K562 (cell line): Measurements from ENCODE around the gene ITGB1BP2. TPM values are rescaled to one million over a fixed set of nuclear protein-coding genes. Genes with fewer than 3 reads are reported as not detected.

Source experiments
- ESRRB ChIP-seq: fragments of 250-450 bp; sonication (Bioruptor Pico); IDR thresholded peaks from 2 replicates; pipeline ENCODE4 v1.5.0; 2020; ENCODE audit warnings: mild to moderate bottlenecking, moderate library complexity, borderline replicate concordance
- ZFP1 ChIP-seq: fragments of 450-650 bp; formaldehyde crosslinking; IDR thresholded peaks from 2 replicates; pipeline ENCODE4 v1.4.0; 2020; ENCODE audit warnings: mild to moderate bottlenecking, mixed read lengths
- polyA plus RNA-seq, 8 experiments: library from polyadenylated mRNA; depleted of rRNA in 4 of 8; stranded (reverse) in 5 of 8; unstranded in 3 of 8; fragments of >200 nt; fragmentation: Nextera tagmentation in 2 of 8; fragmentation: Illumina TruSeq in 1 of 8; extraction: Ambion mirVana in 2 of 8; extraction: Trizol in 1 of 8; gene quantifications; 2 replicates each; pipeline versions ENCODE4 v1.2.1 to v1.2.3, GENCODE V29; 2011 to 2014; ENCODE audit warnings: inconsistent platforms in 1 of 8, missing spikeins in 1 of 8
- total RNA-seq, 7 experiments: library from RNA; depleted of rRNA in 6 of 7; stranded (reverse); fragments of >200 nt in 6 of 7; fragmentation: Illumina TruSeq in 2 of 7; extraction: Trizol in 2 of 7; gene quantifications; 2 replicates each; pipeline versions ENCODE4 v1.2.1 to v1.2.3, GENCODE V29; 2011 to 2021; ENCODE audit warnings: low replicate concordance in 1 of 7
- TF ChIP-seq, protein P1 (sequence below), 2 experiments: fragments of 450-650 bp; IDR thresholded peaks; 2 replicates each; pipeline ENCODE4 v1.6.1; 2016; ENCODE audit warnings: mild to moderate bottlenecking in 2 of 2, borderline replicate concordance in 1 of 2, low read depth in 1 of 2, moderate library complexity in 1 of 2
- TF ChIP-seq, protein P2 (sequence below): fragments of 200-800 bp; sonication (Bioruptor generic); IDR thresholded peaks from 2 replicates; pipeline ENCODE4 v1.6.1; 2016; ENCODE audit warnings: missing genetic modification characterization, missing compliant biosample characterization
- TF ChIP-seq, protein P3 (sequence below): fragments of 250-450 bp; sonication (Bioruptor Pico); IDR thresholded peaks from 2 replicates; pipeline ENCODE4 v1.4.0; 2020; ENCODE audit warnings: mild to moderate bottlenecking, moderate library complexity, borderline replicate concordance

The ITGB1BP2 gene
- total and polyA plus RNA-seq, 9 of the 15 experiments (the other 6 are each of a cell fraction or from before 2014, with no cell fraction given) = 1.6 to 4.0 (median 1.9) TPM

DNA sequence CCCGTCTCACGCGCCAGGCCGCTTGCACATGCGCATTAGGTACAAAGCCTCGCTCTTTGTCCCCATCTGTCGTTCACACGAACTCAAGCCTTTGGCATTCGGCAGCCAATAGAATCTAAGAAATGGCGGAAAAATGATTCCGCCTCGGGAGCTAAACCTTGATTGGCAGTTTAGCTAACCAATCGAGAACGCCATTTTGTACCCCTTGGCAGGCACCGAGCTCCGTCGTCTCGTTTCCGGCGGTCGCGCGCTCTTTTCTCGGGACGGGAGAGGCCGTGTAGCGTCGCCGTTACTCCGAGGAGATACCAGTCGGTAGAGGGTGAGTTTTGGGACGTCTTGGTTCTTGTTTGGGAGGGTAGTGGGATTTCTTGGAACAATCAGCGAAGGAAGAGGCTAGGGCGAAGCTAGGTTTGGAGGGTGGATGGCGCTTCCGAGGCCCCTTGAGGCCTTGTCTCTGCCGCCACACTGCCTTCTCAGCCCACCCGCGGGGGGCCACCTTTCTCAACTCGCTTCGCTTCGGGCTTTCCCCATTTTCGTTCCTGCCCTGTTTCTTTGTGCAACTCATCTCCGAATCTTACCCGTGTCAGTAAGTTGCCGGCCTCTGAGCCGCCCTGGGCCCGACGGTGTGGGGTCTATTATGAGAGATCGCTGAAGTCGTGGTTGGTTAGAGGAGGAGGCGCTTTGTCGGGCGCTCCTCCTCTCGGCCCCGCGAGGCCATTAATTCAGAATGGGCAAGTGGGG is 18.0 kb upstream of the ITGB1BP2 start, which contains the start of gene NONO (continued):
- TF ChIP-seq, protein P1, sequence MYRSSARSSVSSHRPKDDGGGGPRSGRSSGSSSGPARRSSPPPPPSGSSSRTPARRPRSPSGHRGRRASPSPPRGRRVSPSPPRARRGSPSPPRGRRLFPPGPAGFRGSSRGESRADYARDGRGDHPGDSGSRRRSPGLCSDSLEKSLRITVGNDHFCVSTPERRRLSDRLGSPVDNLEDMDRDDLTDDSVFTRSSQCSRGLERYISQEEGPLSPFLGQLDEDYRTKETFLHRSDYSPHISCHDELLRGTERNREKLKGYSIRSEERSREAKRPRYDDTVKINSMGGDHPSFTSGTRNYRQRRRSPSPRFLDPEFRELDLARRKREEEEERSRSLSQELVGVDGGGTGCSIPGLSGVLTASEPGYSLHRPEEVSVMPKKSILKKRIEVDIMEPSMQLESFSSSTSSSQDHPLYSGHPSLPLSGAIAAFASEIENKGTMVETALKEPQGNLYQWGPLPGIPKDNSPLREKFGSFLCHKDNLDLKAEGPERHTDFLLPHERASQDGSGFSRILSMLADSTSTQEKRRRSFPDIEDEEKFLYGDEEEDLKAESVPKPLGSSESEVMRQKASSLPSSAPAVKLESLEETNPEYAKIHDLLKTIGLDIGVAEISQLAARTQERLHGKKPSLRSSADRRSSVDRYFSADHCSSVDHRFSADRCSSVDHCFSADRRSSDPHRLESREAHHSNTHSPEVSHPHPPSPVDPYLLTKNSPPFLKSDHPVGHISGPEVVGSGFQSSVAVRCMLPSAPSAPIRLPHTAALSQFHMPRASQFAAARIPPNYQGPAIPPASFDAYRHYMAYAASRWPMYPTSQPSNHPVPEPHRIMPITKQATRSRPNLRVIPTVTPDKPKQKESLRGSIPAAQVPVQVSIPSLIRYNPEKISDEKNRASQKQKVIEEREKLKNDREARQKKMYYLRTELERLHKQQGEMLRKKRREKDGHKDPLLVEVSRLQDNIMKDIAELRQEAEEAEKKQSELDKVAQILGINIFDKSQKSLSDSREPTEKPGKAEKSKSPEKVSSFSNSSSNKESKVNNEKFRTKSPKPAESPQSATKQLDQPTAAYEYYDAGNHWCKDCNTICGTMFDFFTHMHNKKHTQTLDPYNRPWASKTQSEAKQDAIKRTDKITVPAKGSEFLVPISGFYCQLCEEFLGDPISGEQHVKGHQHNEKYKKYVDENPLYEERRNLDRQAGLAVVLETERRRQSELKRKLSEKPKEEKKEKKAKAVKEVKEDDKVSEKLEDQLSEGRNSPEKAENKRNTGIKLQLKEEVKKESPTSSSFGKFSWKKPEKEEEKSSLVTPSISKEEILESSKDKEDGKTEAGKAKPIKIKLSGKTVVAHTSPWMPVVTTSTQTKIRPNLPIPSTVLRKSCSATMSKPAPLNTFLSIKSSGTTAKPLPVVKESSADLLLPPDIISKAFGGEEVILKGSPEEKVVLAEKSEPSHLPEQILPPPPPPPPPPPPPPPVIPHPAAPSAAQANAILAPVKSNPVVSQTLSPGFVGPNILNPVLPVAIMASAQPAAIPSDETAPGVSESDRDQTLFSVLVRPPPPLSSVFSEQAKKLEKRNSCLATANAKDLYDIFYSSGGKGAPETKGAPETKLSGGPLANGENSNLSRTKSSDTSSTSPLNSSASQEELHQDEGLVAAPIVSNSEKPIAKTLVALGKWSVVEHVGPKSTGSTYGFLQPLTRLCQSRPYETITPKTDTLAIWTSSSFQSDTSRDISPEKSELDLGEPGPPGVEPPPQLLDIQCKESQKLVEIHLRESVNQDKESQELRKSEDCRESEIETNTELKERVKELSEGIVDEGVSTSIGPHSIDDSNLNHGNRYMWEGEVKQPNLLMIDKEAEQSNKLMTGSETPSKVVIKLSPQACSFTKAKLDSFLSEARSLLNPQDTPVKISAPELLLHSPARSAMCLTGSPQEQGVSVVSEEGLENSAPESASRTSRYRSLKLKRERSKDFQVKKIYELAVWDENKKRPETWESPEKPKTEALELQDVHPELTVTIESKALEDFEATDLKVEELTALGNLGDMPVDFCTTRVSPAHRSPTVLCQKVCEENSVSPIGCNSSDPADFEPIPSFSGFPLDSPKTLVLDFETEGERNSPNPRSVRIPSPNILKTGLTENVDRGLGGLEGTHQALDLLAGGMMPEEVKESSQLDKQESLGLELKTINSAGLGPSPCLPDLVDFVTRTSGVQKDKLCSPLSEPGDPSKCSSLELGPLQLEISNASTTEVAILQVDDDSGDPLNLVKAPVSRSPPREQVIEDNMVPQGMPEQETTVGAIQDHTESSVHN (IDR thresholded peaks at IDR 0.05; ENCODE audit: borderline replicate concordance in 1 of 2, low read depth in 1 of 2) = no peak
- TF ChIP-seq, protein P2, sequence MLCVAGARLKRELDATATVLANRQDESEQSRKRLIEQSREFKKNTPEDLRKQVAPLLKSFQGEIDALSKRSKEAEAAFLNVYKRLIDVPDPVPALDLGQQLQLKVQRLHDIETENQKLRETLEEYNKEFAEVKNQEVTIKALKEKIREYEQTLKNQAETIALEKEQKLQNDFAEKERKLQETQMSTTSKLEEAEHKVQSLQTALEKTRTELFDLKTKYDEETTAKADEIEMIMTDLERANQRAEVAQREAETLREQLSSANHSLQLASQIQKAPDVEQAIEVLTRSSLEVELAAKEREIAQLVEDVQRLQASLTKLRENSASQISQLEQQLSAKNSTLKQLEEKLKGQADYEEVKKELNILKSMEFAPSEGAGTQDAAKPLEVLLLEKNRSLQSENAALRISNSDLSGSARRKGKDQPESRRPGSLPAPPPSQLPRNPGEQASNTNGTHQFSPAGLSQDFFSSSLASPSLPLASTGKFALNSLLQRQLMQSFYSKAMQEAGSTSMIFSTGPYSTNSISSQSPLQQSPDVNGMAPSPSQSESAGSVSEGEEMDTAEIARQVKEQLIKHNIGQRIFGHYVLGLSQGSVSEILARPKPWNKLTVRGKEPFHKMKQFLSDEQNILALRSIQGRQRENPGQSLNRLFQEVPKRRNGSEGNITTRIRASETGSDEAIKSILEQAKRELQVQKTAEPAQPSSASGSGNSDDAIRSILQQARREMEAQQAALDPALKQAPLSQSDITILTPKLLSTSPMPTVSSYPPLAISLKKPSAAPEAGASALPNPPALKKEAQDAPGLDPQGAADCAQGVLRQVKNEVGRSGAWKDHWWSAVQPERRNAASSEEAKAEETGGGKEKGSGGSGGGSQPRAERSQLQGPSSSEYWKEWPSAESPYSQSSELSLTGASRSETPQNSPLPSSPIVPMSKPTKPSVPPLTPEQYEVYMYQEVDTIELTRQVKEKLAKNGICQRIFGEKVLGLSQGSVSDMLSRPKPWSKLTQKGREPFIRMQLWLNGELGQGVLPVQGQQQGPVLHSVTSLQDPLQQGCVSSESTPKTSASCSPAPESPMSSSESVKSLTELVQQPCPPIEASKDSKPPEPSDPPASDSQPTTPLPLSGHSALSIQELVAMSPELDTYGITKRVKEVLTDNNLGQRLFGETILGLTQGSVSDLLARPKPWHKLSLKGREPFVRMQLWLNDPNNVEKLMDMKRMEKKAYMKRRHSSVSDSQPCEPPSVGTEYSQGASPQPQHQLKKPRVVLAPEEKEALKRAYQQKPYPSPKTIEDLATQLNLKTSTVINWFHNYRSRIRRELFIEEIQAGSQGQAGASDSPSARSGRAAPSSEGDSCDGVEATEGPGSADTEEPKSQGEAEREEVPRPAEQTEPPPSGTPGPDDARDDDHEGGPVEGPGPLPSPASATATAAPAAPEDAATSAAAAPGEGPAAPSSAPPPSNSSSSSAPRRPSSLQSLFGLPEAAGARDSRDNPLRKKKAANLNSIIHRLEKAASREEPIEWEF (CRISPR knock-in tag) = no peak
- TF ChIP-seq, protein P3, sequence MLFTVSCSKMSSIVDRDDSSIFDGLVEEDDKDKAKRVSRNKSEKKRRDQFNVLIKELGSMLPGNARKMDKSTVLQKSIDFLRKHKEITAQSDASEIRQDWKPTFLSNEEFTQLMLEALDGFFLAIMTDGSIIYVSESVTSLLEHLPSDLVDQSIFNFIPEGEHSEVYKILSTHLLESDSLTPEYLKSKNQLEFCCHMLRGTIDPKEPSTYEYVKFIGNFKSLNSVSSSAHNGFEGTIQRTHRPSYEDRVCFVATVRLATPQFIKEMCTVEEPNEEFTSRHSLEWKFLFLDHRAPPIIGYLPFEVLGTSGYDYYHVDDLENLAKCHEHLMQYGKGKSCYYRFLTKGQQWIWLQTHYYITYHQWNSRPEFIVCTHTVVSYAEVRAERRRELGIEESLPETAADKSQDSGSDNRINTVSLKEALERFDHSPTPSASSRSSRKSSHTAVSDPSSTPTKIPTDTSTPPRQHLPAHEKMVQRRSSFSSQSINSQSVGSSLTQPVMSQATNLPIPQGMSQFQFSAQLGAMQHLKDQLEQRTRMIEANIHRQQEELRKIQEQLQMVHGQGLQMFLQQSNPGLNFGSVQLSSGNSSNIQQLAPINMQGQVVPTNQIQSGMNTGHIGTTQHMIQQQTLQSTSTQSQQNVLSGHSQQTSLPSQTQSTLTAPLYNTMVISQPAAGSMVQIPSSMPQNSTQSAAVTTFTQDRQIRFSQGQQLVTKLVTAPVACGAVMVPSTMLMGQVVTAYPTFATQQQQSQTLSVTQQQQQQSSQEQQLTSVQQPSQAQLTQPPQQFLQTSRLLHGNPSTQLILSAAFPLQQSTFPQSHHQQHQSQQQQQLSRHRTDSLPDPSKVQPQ (CRISPR knock-in tag) = no peak
- TF ChIP-seq ZFP1 (CRISPR knock-in tag) (no peak), ESRRB (CRISPR knock-in tag) (no peak)
